MV-4-11 (cell line): ENCODE results near the gene HAUS1.
"Not testable (repeated sequence)": the region's sequence is repeated elsewhere in the genome, so short reads cannot be mapped to it uniquely, and the experiment has no call there.

Source experiments
- DNase-seq: peaks from one replicate; lab custom pipeline; 2025; lab: John Stamatoyannopoulos, UW

The HAUS1 gene

GRCh38 chr18:46156843-46157242, 52.7 kb downstream of the HAUS1 start:
- DNase-seq = no peak

DNA sequence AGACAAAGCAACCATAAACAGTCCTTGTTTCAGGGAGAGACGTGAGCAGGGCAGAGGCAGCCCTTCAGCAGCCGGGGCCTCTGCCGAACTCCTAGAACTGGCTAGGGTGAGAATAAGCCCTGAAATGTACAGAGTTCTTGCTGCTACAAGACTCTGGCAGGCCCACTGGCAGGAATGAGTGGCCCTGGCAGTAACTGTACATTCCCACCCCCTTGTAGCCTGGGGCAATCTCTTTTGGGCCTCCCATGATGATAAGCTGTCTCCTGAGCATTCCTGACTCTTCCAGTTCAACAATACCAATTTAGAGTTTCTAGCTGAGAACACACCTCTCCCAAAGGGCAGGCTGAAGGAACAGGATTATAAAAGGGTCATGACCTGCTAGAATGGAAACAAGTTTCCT, 54.3 kb downstream of the HAUS1 start:
- DNase-seq = no peak

DNA sequence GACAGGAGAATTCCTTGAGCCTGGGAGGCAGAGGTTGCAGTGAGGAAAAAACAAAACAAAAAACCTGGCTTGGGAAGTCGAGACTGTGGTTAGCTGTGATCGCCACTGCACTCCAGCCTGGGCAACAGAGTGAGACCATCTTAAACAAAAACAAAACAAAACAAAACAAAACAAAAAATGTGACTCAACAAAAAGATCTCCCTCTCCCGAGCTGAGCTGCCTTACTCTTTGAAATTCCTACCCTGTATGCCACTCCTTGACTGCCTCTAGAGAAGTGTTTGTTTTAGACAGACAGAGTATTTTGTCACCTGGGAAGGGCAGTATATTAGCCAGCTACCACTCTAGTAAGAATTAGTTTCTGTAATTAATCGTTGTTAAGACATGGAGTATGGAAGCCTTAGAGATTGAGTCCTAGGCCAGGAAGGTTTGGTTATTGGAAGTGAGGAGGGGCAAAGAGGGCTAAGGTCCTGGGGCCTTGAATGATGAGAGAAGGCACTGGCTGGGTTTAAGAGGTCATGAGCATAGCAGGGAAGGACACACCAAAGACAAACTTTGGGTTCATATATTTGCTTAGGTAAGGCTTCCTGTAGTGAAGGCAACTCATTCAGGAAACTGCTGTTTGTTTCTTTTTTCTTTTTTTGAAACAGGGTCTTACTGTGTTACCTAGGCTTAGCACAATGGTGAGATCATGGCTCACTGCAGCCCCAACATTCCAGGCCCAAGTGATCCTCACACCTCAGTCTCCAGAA, 56.0 kb downstream of the HAUS1 start:
- DNase-seq = no peak

- not testable (repeated sequence) for DNase-seq
Measured at GRCh38 chr18:46160840-46161239, 56.7 kb downstream of the HAUS1 start.

GRCh38 chr18:46161703-46162396, 57.7 kb downstream of the HAUS1 start:
- DNase-seq = no peak

GRCh38 chr18:46163091-46163490, 58.9 kb downstream of the HAUS1 start:
- no peak for DNase-seq

DNA sequence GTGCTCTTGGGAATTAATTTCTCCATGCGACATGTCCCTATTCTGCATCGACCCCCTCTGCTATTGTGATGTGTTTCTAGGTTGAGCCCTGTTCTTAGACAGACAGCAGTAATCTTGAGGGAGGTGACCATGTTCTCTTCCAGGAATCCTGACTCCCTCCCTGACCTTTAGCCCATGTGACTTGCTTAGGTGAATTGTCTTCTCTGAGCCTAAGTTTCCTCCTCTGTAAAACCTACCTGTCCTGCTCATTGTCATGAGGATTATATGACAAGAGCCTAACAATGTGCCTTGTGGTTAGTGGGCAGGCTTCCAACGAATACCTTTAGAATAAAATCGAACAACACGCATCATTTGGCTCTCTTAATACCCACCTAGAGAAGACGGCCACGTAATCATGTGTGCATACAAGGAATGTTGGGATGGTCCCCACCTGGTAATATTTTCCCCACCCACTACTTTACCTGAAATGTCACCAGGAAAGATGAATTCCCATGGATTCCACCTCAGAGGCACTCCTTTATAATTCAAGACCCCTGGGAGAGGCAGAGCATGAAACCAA, 59.8 kb downstream of the HAUS1 start:
- no peak for DNase-seq

DNA sequence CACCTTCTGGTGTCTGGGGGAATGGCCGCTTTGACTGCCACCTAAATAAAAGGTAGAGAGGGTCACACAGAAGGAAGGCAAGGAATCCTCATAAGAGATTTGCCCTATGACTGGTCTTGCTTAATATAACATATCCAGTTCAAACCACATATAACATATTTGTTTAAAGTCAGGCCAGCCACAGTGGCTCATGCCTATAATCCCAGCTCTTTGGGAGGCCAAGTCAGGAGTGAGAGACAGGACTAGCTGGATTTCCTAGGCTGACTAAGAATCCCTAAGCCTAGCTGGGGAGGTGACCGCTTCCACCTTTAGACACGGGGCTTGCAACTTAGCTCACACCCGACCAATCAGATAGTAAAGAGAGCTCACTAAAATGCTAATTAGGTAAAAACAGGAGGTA, 60.3 kb downstream of the HAUS1 start:
- not testable (repeated sequence) for DNase-seq

- DNase-seq = no peak
Measured at GRCh38 chr18:46164920-46165319, 60.7 kb downstream of the HAUS1 start.

DNA sequence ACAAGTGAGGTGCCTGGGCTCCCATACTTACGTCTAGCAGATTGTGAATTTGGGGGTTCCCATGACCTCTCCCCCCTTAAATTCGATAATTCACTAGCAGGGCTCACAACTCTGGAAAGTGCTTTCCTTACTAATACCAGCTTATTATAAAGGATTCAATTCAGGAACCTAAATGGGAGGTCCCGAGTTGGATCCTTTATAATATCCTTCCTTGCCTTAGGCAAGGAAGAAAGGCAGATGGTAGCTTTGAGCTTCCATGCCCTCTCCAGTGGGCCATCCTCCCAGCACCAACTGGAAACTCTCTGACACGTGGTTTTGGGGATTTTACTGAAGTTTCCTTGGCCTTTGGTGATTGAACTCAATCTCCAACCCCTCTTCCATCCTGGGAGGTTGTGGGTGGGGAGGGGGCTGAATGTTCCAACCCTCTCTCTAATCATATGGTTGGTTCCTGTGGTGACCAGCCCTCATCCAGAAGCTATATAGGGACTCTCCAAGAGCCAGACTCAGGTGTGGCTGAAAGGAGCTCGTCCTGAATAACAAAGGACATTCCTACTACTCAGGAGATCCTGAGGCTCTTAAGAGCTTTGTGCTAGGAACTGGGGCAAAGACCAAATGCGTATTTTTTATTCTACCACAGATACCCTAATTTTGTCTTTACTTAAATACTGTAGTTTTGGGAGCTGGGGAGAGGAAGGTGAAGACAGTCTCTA, 62.2 kb downstream of the HAUS1 start:
- no peak for DNase-seq

GRCh38 chr18:46167971-46168370, 63.8 kb downstream of the HAUS1 start:
- DNase-seq = peak; percentile 95

DNA sequence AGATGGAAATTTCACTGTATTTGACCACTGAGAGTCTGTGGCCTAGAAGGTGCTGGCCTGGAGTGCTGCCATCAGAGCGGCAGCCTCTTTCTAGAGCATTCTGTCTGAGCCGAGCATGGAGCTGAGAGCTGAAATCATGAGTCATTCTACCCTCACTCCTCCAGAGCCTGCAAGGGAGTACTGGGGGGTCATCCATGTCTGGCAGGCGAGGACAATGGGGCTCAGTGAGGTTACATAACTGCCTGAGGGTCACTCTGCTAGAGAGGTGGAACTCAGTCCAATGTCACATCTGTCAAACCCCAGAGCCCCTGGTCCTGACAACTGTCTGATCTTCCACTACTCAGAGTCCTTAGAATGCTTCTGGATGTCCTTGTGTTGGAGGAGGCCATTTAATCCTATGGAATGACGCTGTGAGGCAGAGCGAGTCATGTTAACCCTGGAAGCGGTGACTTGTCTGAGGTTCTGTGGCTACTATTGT, 65.3 kb downstream of the HAUS1 start:
- DNase-seq = peak; percentile 44

DNA sequence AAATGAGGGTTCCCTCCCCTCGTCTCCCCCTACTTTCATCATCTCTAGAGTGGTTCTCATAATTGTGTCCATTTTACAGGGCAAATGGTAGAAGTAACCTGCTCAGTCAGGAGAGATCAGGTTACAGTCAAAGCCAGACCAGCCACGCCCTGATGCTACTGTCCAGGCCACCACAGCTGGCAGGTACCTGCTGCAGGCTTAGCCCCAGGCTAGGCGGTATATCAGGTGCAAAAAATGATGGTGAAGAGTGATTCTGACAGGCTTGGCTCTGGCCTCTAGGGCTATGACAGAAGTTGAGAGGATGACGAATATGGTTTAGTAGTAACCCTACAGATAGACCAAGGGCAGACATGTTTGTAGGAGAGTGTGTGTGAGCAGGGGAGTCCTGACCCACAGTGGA, 67.1 kb downstream of the HAUS1 start:
- no peak for DNase-seq

- peak; percentile 86 for DNase-seq
Measured at GRCh38 chr18:46173393-46174341, 69.5 kb downstream of the HAUS1 start.

GRCh38 chr18:46174342-46175041, 70.3 kb downstream of the HAUS1 start:
- peak; percentile 31 for DNase-seq

GRCh38 chr18:46176001-46176400, 71.8 kb downstream of the HAUS1 start:
- DNase-seq = no peak
